ENCODE data around the gene MRPL34. TPM values are rescaled to one million over a fixed set of nuclear protein-coding genes. Genes with fewer than 3 reads are reported as not detected.

MRPL34 gene
- total RNA-seq, 1 experiment from 2014 or later: 21.0 TPM

DNA sequence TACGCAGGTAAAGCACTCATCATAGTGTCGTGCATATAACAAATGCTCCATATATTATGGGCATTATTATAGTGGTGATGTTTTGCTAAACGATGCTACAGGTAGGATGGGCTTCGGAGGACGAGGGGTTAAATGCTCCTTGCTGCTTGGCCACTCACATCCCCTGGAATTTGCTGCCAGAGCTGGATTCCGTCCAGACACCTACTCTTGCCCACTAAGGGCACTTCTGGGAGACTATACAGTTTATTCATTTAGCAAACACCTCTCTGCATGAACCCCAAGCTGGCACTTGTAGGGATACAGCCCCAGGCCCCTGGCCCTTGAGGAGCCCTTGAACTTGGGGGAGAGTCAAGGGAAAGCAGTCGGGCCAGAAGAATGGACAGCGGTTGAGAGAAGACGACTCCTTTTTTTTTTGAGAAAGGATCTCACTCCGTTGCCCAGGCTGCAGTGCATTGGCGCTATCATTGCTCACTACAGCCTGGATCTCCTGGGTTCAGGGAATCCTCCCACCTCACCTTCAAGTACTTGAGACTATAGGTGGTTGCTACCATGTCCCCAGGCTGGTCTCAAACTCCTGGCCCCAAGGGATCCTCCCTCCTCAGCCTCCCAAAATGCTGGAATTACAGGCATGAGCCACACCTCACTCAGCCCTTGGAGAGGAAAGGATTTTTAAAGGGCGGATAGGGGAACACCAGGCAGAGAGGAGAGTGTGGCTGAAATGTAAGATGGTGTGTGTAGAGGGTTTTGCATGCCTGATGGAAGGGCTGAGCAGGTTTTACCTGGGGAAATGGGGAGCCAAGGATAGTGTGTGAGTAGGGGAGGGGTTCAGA, 1.1 kb upstream of the MRPL34 start:
- peak; percentile 29 for DNase-seq (ENCODE audit: low read depth)
- in situ Hi-C loops (cut with HindIII; ENCODE audit: low pct_unique_long_range_greater_than_20kb, low sequenced_read_pairs): no loop called here

DNA sequence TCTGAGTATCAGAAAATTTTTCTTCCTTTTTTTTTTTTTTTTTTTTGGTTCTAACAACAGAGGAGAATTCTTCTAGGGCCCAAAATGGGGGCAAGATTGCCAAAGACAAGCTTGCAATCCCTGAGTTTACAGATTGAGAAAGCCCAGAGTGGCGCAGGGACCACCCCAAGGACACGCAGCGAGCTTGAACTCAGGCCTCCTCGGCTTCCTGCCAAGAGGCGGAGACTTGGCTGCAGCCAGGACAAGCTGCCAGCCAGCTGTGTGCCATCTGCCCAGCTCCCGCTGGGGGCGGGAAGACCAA, 506 bp upstream of the MRPL34 start:
- no peak for DNase-seq (ENCODE audit: low read depth)
- in situ Hi-C loops (cut with HindIII; ENCODE audit: low pct_unique_long_range_greater_than_20kb, low sequenced_read_pairs): no loop called here

DNA sequence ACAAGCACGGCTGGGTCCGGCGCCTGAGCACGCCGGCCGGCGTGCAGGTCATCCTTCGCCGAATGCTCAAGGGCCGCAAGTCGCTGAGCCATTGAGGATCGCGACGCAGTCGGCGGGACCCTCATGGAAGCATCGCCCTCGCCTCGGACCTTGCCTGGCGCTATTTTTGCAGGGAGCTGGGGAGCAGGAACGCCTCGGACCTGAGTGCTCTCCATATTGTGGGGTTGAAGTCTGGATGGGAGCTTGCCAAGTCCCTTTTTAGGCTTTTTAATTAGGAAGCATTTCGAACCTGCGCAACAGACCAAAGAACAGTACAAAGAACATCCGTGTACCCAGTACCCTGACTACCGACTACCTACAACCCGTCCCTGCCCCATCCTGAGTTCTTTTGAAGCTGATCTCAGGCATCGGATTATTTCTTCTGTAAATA, 628 bp downstream of the MRPL34 start:
- in situ Hi-C loops (cut with HindIII; ENCODE audit: low pct_unique_long_range_greater_than_20kb, low sequenced_read_pairs): no loop called here
- no peak for DNase-seq (ENCODE audit: low read depth)

- in situ Hi-C loops (cut with HindIII; ENCODE audit: low pct_unique_long_range_greater_than_20kb, low sequenced_read_pairs): no loop called here
- no peak for DNase-seq (ENCODE audit: low read depth)
These were observed 2.3 kb downstream of the MRPL34 start for GRCh38 chr19:17307876-17308377.

GRCh38 chr19:17309198-17309964, 3.7 kb downstream of the MRPL34 start, which contains the start of gene DDA1:
DDA1 (plus strand) TSS chr19:17309563; CDS start chr19:17309655, 92 bp downstream.
- in situ Hi-C loops (cut with HindIII; ENCODE audit: low pct_unique_long_range_greater_than_20kb, low sequenced_read_pairs): no loop called here
- peak; percentile 99 for DNase-seq (ENCODE audit: low read depth)

DNA sequence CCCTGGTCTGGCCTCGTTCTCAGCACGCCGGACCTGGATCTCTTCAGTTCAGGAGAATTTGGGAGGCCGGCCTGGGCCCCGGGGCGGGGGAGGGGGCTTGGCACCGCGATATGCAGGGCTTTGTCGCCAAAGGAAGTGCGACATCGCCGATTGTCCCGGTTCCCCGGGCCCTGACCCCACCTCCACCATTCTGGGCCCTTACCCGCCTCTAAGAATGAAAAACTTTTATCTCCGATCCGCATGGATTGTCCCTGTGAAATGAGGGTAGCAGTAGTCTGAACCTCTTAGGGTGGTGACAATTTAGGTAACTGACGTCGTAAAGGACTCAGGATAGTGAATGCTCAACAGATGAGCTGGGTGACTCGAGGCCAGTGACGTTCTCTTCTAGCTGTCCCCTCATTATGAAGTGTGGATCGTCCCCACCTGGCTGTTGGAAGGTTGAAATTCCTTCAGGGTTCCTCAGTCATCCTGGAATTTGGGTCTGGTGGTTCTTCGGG, 4.3 kb downstream of the MRPL34 start:
- in situ Hi-C loops (cut with HindIII; ENCODE audit: low pct_unique_long_range_greater_than_20kb, low sequenced_read_pairs): no loop called here
- no peak for DNase-seq (ENCODE audit: low read depth)

DNA sequence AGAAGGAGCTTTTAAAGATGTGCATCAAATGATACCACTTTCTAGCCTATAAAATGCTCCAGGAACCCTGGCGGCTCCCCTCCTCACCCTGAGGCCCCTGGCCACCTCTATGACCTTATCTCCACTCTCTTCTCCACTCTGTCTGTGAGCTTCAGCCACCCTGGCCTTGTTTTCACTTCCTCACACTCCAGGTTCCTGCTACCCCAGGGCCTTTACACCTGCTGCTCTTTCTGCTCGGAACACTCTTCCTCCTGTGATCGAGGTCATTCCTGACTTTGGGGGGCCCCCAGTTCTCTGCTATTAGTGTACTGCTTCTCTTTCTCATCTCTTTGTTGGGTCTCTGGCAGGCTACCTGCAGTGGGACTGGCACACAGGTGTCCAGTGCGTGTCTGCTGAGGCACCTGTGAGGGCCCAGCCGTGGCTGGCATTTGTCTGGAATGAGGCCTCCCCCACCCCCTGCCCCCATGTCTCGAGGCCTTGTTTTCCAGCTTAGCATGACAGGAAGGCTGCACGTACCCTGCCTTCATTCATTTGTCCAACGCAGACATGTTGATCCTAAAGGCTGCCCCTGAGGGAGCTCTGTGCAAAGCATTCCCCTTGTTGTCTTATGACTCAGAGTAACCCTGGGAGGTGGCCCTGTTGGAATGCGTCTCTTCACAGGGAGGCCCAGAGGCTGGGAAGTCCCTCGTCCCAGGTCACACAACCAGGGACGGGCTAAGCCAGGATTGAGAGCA, 6.0 kb downstream of the MRPL34 start:
- DNase-seq (ENCODE audit: low read depth): peak; percentile 89
- in situ Hi-C loops (cut with HindIII; ENCODE audit: low pct_unique_long_range_greater_than_20kb, low sequenced_read_pairs): no loop called here

GRCh38 chr19:17312189-17313113, 6.8 kb downstream of the MRPL34 start:
- in situ Hi-C loops (cut with HindIII; ENCODE audit: low pct_unique_long_range_greater_than_20kb, low sequenced_read_pairs): no loop called here
- DNase-seq (ENCODE audit: low read depth): no peak

DNA sequence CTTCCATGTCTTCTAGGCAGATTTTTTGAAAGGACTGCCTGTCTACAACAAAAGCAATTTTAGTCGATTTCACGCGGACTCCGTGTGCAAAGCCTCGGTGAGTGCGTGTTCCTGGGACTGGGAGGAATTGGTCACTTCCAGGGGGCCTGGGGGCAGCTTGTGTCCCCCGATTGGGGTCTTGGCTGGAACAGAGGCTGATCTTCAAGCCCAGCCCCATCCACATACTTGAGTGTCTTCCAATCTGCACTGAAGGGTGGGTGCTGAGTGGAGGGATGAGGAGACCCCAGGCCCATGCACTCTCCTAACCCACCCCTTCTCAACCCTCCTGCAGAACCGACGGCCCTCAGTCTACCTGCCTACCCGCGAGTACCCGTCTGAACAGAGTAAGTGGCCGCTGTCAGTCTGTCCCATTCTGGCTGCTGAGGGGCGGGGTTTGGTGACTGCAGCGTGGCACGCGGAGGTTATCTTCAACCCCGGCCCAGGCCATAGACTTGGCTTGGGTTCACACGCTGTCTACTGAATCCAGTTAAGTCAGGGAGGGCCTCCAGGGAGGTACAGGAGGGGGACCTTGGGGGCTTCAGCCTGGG, 8.4 kb downstream of the MRPL34 start:
- DNase-seq (ENCODE audit: low read depth): no peak
- in situ Hi-C loops (cut with HindIII; ENCODE audit: low pct_unique_long_range_greater_than_20kb, low sequenced_read_pairs): no loop called here

GRCh38 chr19:17318966-17319365, 13.3 kb downstream of the MRPL34 start:
- no peak for DNase-seq (ENCODE audit: low read depth)
- in situ Hi-C loops (cut with HindIII; ENCODE audit: low pct_unique_long_range_greater_than_20kb, low sequenced_read_pairs): no loop called here

- in situ Hi-C loops (cut with HindIII; ENCODE audit: low pct_unique_long_range_greater_than_20kb, low sequenced_read_pairs): no loop called here
- no peak for DNase-seq (ENCODE audit: low read depth)
These were observed 14.0 kb downstream of the MRPL34 start for GRCh38 chr19:17319473-17320238.

DNA sequence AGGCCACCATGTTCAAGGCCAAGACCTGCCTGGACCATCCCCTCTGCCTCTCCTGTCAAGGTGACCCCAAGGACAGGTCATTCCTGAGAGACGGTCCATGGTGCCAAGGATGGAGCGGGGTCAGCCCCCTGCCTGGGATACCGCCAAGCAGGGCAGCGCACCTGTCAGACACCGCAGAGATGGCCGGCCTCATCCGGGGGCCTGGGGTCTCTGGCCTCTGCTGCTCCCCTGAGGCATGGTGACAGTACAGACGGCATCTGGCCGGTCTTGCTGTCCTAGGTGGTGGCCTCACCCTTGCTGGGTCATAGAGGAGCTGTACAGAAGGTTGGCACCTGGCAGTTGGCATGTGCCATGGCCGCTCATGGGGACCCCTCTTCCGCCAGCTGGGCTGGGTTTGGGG, 14.8 kb downstream of the MRPL34 start:
- in situ Hi-C loops (cut with HindIII; ENCODE audit: low pct_unique_long_range_greater_than_20kb, low sequenced_read_pairs): no loop called here

DNA sequence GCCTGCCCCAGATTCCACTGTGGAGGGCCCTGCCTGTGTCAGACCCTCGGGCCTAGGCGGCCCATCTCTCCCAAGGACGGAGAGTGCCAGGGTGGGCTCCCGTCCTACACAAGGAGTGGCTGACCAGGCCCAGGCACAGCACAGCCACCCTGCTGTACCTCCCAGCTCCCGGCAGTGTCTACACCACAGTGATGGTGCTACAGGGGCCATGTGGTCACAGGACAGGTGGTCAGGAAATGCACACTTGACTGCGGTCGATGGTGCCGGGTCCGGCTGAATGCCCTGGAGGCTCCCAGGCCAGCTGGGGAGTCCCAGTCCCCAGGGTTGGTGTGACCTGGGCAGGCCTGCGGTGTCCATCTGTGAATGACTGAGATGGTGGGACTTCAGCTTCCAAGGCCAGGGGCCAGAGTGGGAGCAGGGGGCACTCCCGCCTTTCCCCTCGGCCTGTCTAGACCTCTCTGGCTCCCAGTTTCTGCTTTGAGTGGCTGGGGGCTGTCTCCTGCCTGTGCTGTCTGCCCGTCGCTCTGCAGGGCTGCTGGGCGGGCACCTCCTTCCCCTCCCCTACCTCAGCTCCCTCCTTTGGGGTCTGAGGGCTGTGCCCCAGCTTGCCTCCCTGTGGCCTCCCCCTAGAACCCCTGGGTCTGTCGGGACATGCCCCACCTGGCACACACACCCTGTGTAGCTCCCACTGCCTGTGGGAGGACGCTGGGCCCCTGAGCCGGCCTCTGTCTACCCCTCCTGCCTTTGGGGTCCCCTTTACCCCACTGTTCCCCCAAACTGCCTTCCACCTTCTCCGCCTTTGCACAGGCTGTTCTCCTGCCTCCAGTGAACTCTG, 16.2 kb downstream of the MRPL34 start:
- no peak for DNase-seq (ENCODE audit: low read depth)
- in situ Hi-C loops (cut with HindIII; ENCODE audit: low pct_unique_long_range_greater_than_20kb, low sequenced_read_pairs): no loop called here

More for the DNA sequence above, 14.8 kb downstream of the MRPL34 start:
- no peak for DNase-seq (ENCODE audit: low read depth)

DNA sequence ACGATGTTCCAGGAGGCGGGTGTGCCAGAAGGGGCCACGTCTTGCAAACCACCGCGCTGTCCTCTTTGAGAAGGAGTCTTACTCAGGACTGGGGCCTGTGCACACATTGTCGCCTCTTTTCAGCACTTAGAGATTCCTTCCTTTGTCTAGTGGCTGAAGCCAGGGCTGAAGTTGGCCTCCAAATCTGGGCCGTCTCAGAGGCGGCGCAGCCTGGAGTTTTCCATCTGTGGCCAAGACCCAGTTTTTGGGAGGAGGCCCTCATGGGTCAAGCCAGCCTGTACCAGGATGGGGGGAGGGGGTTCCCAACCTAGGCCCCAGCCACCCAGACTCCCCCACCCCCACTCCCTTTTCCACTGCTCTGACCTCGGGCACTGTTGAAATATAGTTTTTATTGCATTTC, 17.2 kb downstream of the MRPL34 start:
- no peak for DNase-seq (ENCODE audit: low read depth)
- in situ Hi-C loops (cut with HindIII; ENCODE audit: low pct_unique_long_range_greater_than_20kb, low sequenced_read_pairs): no loop called here

DNA sequence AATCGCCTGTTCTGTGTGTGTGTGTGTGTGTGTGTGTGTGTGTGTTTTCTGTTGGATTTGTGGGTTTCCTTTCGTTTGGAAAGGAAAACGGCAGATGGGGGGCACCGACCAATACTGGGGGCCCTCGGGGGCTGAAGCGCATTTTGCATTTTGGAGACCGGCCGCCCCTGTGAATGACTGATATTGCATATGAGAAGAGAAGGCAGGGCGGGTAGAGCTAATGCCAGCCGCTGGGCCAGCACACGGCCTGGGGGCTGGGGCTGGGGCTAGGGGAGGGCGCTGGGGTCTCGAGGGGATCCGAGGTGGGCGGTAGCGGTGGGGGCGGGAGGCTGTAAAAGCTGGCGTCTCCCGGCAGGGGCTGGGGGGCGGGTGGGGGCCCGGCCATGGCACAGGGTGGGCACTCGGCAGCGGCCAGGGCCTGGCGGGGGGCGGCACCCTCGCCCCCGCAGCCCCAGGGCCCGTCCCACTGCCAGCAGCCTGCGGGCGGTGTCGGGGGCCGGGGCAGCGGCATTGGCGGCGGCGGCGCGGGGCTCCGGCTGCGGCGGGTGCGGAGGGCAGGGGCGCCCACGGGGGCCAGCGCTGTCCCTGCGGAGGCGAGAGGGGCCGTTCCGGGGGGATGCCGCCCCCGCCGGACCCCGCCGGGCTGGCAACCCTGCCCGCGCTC, 17.8 kb downstream of the MRPL34 start:
- in situ Hi-C loops (cut with HindIII; ENCODE audit: low pct_unique_long_range_greater_than_20kb, low sequenced_read_pairs): no loop called here
- DNase-seq (ENCODE audit: low read depth): no peak

All from Caki2 (cell line).